Jurkat, Clone E6-1 (cell line): ENCODE results near the gene DUS3L. TPM values are rescaled to one million over a fixed set of nuclear protein-coding genes. Genes with fewer than 3 reads are reported as not detected.
A peak's percentile ranks its signal among the peaks of the same experiment; 100 is the strongest.

Source experiments
- DNase-seq: peaks from one replicate; pipeline ENCODE4 v3.0.0-alpha.2; 2011; ENCODE audit warnings: low read depth, low spot score
- H3K4me3 ChIP-seq: 2 replicates; pipeline ENCODE4 v1.5.1; 2011; ENCODE audit warnings: mild to moderate bottlenecking, low read length, control low read depth, moderate library complexity
- polyA plus RNA-seq: library from polyadenylated mRNA; unstranded; fragments of >200 nt; gene quantifications from one replicate; pipeline ENCODE4 v1.2.1, GENCODE V29; 2012; ENCODE audit warnings: missing spikeins; ENCODE audit not compliant: insufficient read length, insufficient read depth

DUS3L gene
- 84.4 TPM for polyA plus RNA-seq

DNA sequence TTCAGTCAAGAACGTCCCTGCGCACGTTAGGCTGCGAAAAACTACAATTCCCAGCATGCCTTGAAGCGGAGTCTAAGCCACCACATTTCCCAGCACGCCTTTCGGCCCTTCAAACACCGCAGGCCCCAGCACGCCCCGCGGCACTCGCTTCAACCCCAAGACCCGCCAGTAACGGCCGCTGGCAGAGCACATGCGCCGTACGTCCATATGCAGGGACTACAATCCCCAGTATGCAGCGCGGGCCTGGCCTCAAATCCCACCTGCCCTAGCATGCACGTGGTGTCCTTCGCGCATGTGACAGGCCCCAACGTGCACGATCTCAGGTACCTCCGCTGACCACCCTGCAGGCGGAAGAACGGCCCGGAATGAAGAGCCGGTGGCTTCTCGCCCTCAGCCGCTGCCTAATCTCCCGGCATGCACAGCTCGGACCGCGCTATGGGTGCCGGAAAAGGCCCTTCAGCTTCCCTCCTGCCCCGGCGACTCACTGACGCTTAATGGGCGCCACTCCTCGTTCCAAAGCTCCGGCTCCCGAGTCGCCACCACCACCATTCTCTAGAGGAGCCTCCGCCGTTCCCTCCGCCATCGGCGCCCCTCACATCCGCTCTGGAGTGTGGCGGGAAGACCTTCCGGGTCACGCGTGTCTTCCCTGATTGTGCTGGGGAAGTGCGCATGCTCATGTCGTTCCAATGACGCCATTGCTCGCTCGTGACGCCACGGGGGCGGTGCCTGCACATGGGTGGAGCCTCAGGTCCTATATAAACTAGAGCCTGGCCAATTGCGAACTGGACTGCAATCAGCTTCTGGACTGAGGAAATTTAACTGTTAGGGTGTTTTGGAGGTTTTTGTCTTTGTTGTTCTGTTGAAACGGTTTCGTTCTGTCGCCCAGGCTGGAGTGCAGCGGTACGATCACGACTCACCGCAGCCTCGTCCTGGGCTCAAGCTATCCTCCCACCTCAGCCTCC lies at the start of gene DUS3L:
TSS of gene DUS3L (minus strand) at position 605 of the 962 bp plus-strand sequence. CDS start at position 583, 22 bp downstream.
- H3K4me3 ChIP-seq: peak within 1 kb of the TSS; percentile 94

DNA sequence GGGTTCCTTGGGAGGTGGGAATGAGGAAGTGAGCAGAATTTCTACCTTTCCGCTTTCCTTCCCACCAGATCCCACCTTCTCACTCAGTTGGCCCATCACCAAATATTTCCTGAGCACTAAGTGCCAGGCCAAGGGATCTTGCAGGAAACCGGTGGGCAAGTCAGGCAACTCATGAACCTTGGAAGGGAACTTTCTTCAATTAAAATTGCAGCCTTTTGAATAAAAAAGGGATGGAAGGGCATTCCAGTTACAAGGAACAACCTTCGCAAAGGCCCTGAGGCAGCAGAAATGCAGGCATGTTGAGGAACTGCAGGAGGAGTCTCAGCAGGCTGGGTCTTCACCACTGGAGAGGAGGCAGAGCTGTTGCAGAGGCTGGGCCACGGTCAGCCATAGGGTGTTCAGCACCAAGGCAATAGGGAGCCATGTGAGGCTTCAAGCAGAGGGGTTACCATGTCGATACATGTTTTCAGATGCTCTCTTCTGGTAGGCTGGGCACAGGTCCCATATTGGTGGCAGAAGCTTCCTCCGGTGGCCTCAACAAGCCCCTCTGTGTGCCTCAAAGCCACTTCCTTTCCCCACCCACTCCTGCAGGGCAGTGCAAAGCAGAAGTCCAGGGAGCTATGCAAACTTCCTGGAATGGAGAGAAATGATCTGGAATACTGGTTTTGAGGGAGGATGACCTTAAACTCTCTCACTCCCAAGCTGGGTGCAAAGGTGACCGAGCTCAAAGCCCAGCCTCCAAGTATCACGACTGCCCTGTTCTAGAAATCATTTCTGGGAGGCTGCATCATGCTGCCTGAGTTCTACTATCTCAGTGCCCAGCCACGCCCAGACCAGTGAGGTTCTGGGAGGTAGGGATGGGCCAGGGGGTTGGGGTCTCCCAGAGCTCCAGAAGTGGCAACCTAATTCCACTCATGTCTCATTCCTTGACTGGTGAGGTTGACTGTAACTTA lies 48.4 kb upstream of the DUS3L start, which contains the start of gene FUT6:
TSS of gene FUT6 (minus strand) at position 638 of the 953 bp plus-strand sequence. CDS start 7,135 bp downstream, outside the sequence.
- DNase-seq: no peak
- H3K4me3 ChIP-seq: no peak within 1 kb of the TSS

More for the DNA sequence above, at the start of gene DUS3L:
- DNase-seq: peak; percentile 98

GRCh38 chr19:5838353-5839064 lies 47.5 kb upstream of the DUS3L start:
- DNase-seq: no peak
- H3K4me3 ChIP-seq: no peak overlapping the region

GRCh38 chr19:5837761-5838352 lies 46.9 kb upstream of the DUS3L start:
- no peak overlapping the region for H3K4me3 ChIP-seq
- DNase-seq: no peak

DNA sequence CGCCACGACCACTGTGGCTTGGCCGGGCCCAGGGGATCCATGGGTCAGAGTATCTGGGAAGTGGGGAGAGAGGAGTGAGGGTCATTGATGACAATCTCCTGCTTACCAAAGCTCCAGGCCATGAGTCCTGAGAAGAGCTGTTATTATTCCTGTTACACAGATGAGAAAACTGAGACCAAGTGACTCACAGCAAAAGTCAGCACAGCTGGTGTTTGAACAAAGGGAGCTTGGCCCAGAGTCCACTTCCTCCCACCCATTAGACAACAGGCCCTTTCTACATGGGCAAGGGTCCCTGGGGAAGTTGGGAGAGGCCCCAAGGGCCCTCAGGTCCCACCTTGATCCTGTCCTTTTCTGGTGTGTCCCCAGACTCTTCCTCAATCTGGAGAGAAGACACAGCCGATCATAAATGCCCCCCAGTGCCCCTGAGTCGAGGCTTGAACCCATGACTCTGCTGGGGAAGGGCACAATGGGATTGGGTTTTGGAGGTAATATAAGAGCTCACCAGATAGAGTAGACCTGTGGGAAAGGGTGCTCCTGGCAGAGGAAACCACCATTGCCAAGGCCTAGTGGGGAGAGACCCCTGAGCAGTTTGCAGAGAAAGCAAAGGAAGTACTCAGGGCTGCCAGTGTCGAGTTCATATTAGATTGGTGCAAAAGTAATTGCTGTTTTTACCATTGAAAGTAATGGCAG lies 41.7 kb upstream of the DUS3L start:
- DNase-seq: no peak
- no peak overlapping the region for H3K4me3 ChIP-seq

- no peak overlapping the region for H3K4me3 ChIP-seq
- DNase-seq: no peak
Measured at GRCh38 chr19:5832061-5832460, 41.1 kb upstream of the DUS3L start.

- no peak overlapping the region for H3K4me3 ChIP-seq
- no peak for DNase-seq
Measured at GRCh38 chr19:5831159-5831558, 40.2 kb upstream of the DUS3L start.

DNA sequence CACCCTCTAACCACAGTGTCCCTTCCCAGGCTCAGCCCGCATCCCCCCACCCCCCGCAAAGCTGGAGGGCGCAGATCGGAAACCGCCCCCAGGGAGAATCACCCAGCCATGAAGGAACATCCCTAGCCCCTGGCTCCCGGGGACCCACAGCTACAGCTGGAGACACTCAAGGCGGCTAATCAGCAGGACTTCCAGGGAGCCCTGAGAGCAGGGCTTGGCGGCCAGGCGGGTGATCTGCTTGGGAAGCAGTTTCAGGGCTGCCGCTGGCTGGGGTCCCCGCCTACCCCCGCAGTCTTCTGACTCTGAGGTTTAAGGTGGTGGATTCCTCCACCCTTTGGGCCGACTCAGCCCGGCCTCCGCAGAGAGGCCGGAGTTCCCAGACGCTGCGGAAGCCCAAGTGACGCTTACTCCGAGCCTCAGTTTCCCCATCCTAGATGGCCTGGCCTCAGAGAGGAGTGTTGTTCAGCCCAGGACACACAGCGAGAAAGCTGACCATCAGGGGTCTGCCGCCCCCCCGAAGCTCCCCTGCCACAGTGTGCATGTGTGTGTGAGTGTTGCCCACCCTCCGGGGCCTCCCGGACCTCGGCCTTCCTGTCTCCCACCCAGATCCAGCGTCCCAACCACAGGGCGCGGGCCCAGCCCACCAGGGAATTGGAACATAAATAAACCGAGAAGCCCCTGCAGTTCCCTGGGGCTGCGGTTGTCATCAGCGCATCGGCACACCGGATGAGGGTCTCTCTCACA lies 38.8 kb upstream of the DUS3L start:
- no peak for DNase-seq
- peak overlapping the region; percentile 96 for H3K4me3 ChIP-seq

GRCh38 chr19:5828661-5829566 lies 38.0 kb upstream of the DUS3L start:
- no peak for DNase-seq
- H3K4me3 ChIP-seq: peak overlapping the region; percentile 96

GRCh38 chr19:5827891-5828660 lies 37.1 kb upstream of the DUS3L start:
- peak; percentile 91 for DNase-seq
- peak overlapping the region; percentile 96 for H3K4me3 ChIP-seq

GRCh38 chr19:5827342-5827890 lies 36.5 kb upstream of the DUS3L start:
- H3K4me3 ChIP-seq: peak overlapping the region; percentile 60
- DNase-seq: no peak

DNA sequence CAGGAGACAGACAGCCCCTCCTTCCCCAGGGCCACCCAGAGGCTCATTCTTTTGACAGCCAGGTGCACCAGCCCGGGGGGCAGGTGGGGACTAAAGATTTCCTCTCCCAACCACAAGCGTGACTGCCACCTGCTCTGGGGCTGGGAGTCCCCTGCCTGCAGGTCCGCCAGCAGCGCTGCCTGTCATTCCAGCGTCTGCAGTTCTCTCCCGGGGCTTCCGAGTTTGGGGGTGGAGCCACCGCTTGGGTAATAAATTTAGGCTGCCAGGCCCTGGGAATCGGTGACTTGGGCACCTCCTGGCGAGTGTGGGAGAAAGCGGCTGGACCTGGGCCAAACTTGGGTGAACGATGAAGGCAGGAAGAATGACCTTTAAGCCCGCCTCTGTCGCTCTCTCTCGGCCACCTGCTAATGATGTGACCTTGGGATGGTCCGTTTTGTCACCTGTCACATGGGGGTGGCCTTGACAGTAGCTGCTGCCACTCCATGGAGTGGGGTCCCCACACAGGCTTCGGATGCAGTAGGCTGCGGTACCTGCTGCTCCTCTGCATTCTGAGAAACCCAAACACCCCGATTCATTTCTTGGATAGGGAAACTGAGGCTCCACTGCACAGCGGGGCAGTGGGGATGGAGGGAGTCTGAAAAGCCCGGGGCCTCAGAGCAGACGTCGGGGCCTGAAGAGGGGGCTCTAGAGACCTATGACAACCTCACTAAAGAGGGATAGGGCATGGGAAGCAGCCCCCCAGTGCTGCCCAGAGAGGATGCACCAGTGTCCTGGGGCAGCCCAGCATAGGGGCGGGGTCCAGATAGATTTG lies 35.8 kb upstream of the DUS3L start:
- H3K4me3 ChIP-seq: peak overlapping the region; percentile 60
- peak; percentile 84 for DNase-seq

GRCh38 chr19:5825178-5825577 lies 34.2 kb upstream of the DUS3L start:
- DNase-seq: no peak
- H3K4me3 ChIP-seq: no peak overlapping the region

DNA sequence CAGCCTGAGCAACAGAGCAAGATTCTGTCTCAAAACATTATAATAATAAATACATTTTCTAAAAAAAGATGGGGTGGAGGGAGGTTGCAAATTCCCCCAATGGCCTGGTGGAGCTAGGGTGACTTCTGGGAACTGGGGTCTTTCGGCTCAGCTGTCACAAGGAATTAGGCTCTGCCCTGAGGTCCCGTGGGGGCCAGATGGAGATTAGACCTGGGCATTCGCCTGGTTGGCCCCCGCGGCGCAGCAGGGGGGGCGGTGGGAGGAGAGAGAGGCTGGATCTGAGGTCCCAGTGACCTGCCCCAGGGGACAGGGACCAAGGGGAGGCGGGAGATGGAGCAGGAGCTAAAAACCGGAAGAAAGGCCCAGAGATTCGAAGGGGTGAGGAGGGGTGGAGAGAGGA lies 33.8 kb upstream of the DUS3L start:
- H3K4me3 ChIP-seq: no peak overlapping the region
- DNase-seq: no peak
